PFSK-1 (cell line): Measurements from ENCODE around the gene HSD3B1.

ENCODE experiments used
- FOXP2 ChIP-seq: optimal IDR thresholded peaks from 2 replicates; pipeline ENCODE3; 2011; ENCODE audit warnings: borderline replicate concordance, control low read depth, inconsistent platforms; ENCODE audit not compliant: insufficient read depth; ENCODE audit errors: extremely low read length, extremely low read depth
- POLR2AphosphoS5 ChIP-seq: IDR thresholded peaks from 2 replicates; pipeline ENCODE4 v1.6.1; 2012; ENCODE audit warnings: low read depth, mild to moderate bottlenecking, control low read depth, low read length, moderate library complexity
- REST ChIP-seq, 2 experiments: IDR thresholded peaks; 2 replicates each; pipeline versions ENCODE4 v1.6.1 to v1.8.0; 2011 to 2012; ENCODE audit warnings: low read depth in 2 of 2, low read length in 2 of 2, control low read depth in 1 of 2, inconsistent platforms in 1 of 2, mild to moderate bottlenecking in 1 of 2, moderate library complexity in 1 of 2; ENCODE audit not compliant: insufficient read depth in 1 of 2
- TAF1 ChIP-seq: IDR thresholded peaks from 2 replicates; pipeline ENCODE4 v1.6.1; 2012; ENCODE audit warnings: low read length, control low read depth, borderline replicate concordance; ENCODE audit not compliant: insufficient read depth

- TF ChIP-seq FOXP2, result no peak
- TF ChIP-seq POLR2AphosphoS5, result no peak
- TF ChIP-seq REST (IDR thresholded peaks at IDR 0.05; ENCODE audit: insufficient read depth in 1 of 2, low read depth in 2 of 2, low read length in 2 of 2), result no peak
- no peak for TF ChIP-seq TAF1
Measured at GRCh38 chr1:119515221-119515620, 8.2 kb downstream of the HSD3B1 start.
